Neural crest cell (in vitro differentiated cells): Measurements from ENCODE around the gene NMRAL1. TPM values are rescaled to one million over a fixed set of nuclear protein-coding genes. Genes with fewer than 3 reads are reported as not detected.

Experiments used
- DNase-seq: peaks from one replicate; pipeline ENCODE4 v3.0.0; 2021; ENCODE audit warnings: low read depth, mixed read lengths, low spot score
- H3K27ac Mint-ChIP-seq: one replicate; pipeline ENCODE4 v1.8.0; 2021; ENCODE audit warnings: mild to moderate bottlenecking, mixed read lengths; ENCODE audit not compliant: unreplicated experiment
- H3K27me3 Mint-ChIP-seq: 2 replicates; pipeline ENCODE4 v1.8.0; 2021; ENCODE audit warnings: low read depth, mild to moderate bottlenecking, mixed read lengths
- H3K36me3 Mint-ChIP-seq: 2 replicates; pipeline ENCODE4 v1.8.0; 2021; ENCODE audit warnings: low read depth, mild to moderate bottlenecking, mixed read lengths
- H3K4me1 Mint-ChIP-seq: 2 replicates; pipeline ENCODE4 v1.8.0; 2021; ENCODE audit warnings: mixed read lengths
- H3K4me3 Mint-ChIP-seq: one replicate; pipeline ENCODE4 v1.8.0; 2021; ENCODE audit warnings: mild to moderate bottlenecking, mixed read lengths
- H3K9me3 Mint-ChIP-seq: 2 replicates; pipeline ENCODE4 v1.8.0; 2021; ENCODE audit warnings: mixed read lengths
- CTCF ChIP-seq: fragments of 200-600 bp; sonication (generic); conservative IDR thresholded peaks from 2 replicates; pipeline ENCODE4 v1.5.0; 2021; ENCODE audit warnings: antibody characterized with exemption, mild to moderate bottlenecking
- total RNA-seq: library from RNA; stranded (reverse); gene quantifications from 2 replicates; pipeline ENCODE4 v1.2.1, GENCODE V29; 2021

The NMRAL1 gene
- total RNA-seq, 1 donor from 2014 or later = 45.0 TPM

GRCh38 chr16:4454623-4455022, 19.8 kb downstream of the NMRAL1 start:
- no peak for DNase-seq
- Mint-ChIP-seq H3K4me3 (no peak overlapping the region), H3K27me3 (no peaks in the 10 kb centered on the region), H3K36me3 (peaks cover 5% of the 10 kb centered on the region), H3K9me3 (no peaks in the 10 kb centered on the region), H3K4me1 (no peaks in the 10 kb centered on the region), H3K27ac (no peak overlapping the region)
- no peak for TF ChIP-seq CTCF

- TF ChIP-seq CTCF = no peak
- no peaks in the 10 kb centered on the region for H3K27me3 Mint-ChIP-seq
- no peaks in the 10 kb centered on the region for H3K9me3 Mint-ChIP-seq
- no peak overlapping the region for H3K27ac Mint-ChIP-seq
- no peaks in the 10 kb centered on the region for H3K4me1 Mint-ChIP-seq
- peaks cover 3% of the 10 kb centered on the region for H3K36me3 Mint-ChIP-seq
- no peak for DNase-seq
- H3K4me3 Mint-ChIP-seq = no peak overlapping the region
These were observed 21.8 kb downstream of the NMRAL1 start for GRCh38 chr16:4452674-4453073.

DNA sequence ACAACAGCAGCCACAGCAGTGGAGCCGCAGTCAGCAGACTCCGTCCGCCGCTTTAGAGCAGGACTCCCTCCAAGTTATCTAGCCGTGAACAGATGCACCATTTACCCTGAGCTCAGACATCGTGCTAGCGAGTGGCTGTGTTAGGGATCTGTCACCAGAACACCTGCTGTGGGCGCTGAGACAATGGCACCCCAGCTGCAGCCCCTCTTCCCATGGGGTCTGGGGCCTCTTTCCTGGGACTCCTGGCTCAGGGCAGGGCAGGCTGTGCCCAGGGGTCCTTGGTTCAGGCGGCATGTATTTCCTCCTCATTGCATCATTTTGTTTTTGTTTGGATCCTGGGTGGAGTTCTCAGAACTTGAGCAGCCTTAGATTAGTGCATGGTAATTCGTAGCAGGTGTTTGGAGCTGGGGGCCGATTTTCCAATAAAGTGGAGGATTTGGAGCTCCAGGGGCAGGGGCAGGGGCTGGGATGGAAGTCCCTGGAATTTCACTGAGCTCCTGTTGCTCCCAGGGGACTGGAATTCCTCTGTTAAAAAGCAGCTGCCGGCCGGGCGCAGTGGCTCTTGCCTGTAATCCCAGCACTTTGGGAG, 23.4 kb downstream of the NMRAL1 start:
- Mint-ChIP-seq H3K27ac (no peak overlapping the region), H3K27me3 (no peaks in the 10 kb centered on the region), H3K4me3 (no peak overlapping the region), H3K9me3 (no peaks in the 10 kb centered on the region), H3K36me3 (peaks cover 3% of the 10 kb centered on the region), H3K4me1 (no peaks in the 10 kb centered on the region)
- no peak for DNase-seq
- no peak for TF ChIP-seq CTCF

- Mint-ChIP-seq H3K9me3 (no peaks in the 10 kb centered on the region), H3K27ac (no peak overlapping the region), H3K4me3 (no peak overlapping the region), H3K27me3 (no peaks in the 10 kb centered on the region), H3K4me1 (no peaks in the 10 kb centered on the region), H3K36me3 (peaks cover 3% of the 10 kb centered on the region)
- DNase-seq = no peak
- no peak for TF ChIP-seq CTCF
These were observed 24.0 kb downstream of the NMRAL1 start for GRCh38 chr16:4450430-4450829.

GRCh38 chr16:4443986-4444385, 30.4 kb downstream of the NMRAL1 start:
- H3K9me3 Mint-ChIP-seq = no peaks in the 10 kb centered on the region
- no peaks in the 10 kb centered on the region for H3K4me1 Mint-ChIP-seq
- H3K36me3 Mint-ChIP-seq = peaks cover 5% of the 10 kb centered on the region
- no peak overlapping the region for H3K27ac Mint-ChIP-seq
- H3K27me3 Mint-ChIP-seq = no peaks in the 10 kb centered on the region
- H3K4me3 Mint-ChIP-seq = no peak overlapping the region
- TF ChIP-seq CTCF = no peak
- no peak for DNase-seq
